GM12878 (cell line): ENCODE data around the gene TDRD15.

Source experiments
- CBX5 ChIP-seq: sonication (generic); IDR thresholded peaks from 2 replicates; pipeline ENCODE4 v1.6.1; 2016; ENCODE audit warnings: low read depth, moderate library complexity, mild to moderate bottlenecking, inconsistent platforms
- CTCF ChIP-seq, 3 experiments: IDR thresholded peaks in 2 of 3; conservative IDR thresholded peaks in 1 of 3; 2 replicates each; pipeline ENCODE4 v1.5.1; 2011; ENCODE audit warnings: low read depth in 3 of 3, low read length in 3 of 3, mild to moderate bottlenecking in 3 of 3, control low read depth in 2 of 3, moderate library complexity in 2 of 3, inconsistent platforms in 1 of 3, mixed read lengths in 1 of 3; ENCODE audit not compliant: control insufficient read depth in 2 of 3, insufficient read depth in 1 of 3; ENCODE audit errors: extremely low read depth in 1 of 3
- NR2C2 ChIP-seq: IDR thresholded peaks from 2 replicates; pipeline ENCODE4 v1.6.1; 2011; ENCODE audit warnings: borderline replicate concordance, low read depth; ENCODE audit not compliant: control insufficient read depth, insufficient read length
- POLR2AphosphoS5 ChIP-seq: IDR thresholded peaks from 2 replicates; pipeline ENCODE4 v1.6.1; 2011; ENCODE audit warnings: mild to moderate bottlenecking, low read length, inconsistent platforms
- REST ChIP-seq: IDR thresholded peaks from 2 replicates; pipeline ENCODE4 v1.6.1; 2012; ENCODE audit warnings: mild to moderate bottlenecking, low read depth, low read length
- RFX5 ChIP-seq: IDR thresholded peaks from 2 replicates; pipeline ENCODE4 v1.6.1; 2011; ENCODE audit warnings: low read depth, low read length, improper control_type of control experiment
- SMAD5 ChIP-seq: IDR thresholded peaks from 2 replicates; pipeline ENCODE4 v1.6.1; 2016; ENCODE audit warnings: antibody characterized with exemption, low read depth
- SREBF2 ChIP-seq: IDR thresholded peaks from 2 replicates; pipeline ENCODE4 v1.6.1; 2012; ENCODE audit warnings: mild to moderate bottlenecking, low read length
- ZNF24 ChIP-seq: fragments of 450-650 bp; IDR thresholded peaks from 2 replicates; pipeline ENCODE4 v1.6.1; 2017; ENCODE audit warnings: antibody characterized with exemption, mild to moderate bottlenecking

GRCh38 chr2:21078296-21078695 lies 45.5 kb upstream of the TDRD15 start:
- TF ChIP-seq SREBF2: no peak
- TF ChIP-seq REST: no peak
- no peak for TF ChIP-seq ZNF24
- no peak for TF ChIP-seq POLR2AphosphoS5
- no peak for TF ChIP-seq RFX5
- no peak for TF ChIP-seq CTCF (IDR thresholded peaks at IDR 0.05 in 2 of 3, conservative IDR thresholded peaks at IDR 0.05 in 1 of 3; ENCODE audit: control insufficient read depth in 2 of 3, extremely low read depth in 1 of 3, insufficient read depth in 1 of 3, low read depth in 3 of 3, low read length in 3 of 3)
- no peak for TF ChIP-seq CBX5
- TF ChIP-seq NR2C2: no peak
- no peak for TF ChIP-seq SMAD5
